Prostate gland (tissue), 2 donors: Measurements from ENCODE around the gene TLK2. TPM values are rescaled to one million over a fixed set of nuclear protein-coding genes. Genes with fewer than 3 reads are reported as not detected.

Experiments used
- DNase-seq: peaks from one replicate; pipeline ENCODE4 v3.0.0-alpha.2; 2019; ENCODE audit warnings: low spot score
- H3K27ac ChIP-seq, 2 donors: fragments of 200-600 bp; sonication (generic); 2 replicates each; pipeline ENCODE4 v1.5.1; 2017 to 2019
- H3K27me3 ChIP-seq: fragments of 200-600 bp; sonication (generic); replicated peaks from 2 replicates; pipeline ENCODE4 v1.5.1; 2019; ENCODE audit not compliant: insufficient read depth
- H3K36me3 ChIP-seq, 2 donors: fragments of 200-600 bp; sonication (generic); 1 replicate in 1 of 2; 2 replicates in 1 of 2; pipeline versions ENCODE4 v1.5.1 to v1.8.1; 2017 to 2019
- H3K4me1 ChIP-seq: fragments of 200-600 bp; sonication (generic); replicated peaks from 2 replicates; pipeline ENCODE4 v1.5.1; 2019
- H3K4me3 ChIP-seq, 2 donors: fragments of 200-600 bp; sonication (generic); 2 replicates each; pipeline ENCODE4 v1.5.1; 2017 to 2019
- H3K9me3 ChIP-seq: fragments of 200-600 bp; sonication (generic); 2 replicates; pipeline ENCODE4 v1.5.1; 2017
- CTCF ChIP-seq, 4 experiments: fragments of 200-600 bp in 2 of 4; fragments of 450-650 bp in 2 of 4; sonication (generic) in 2 of 4; IDR thresholded peaks; 1 replicate in 3 of 4; 2 replicates in 1 of 4; pipeline ENCODE4 v1.5.1; 2016 to 2019; ENCODE audit warnings: antibody characterized with exemption in 4 of 4, mild to moderate bottlenecking in 2 of 4, moderate library complexity in 2 of 4
- POLR2A ChIP-seq: fragments of 450-650 bp; IDR thresholded peaks from one replicate; pipeline ENCODE4 v1.6.1; 2016; ENCODE audit warnings: antibody characterized with exemption, mild to moderate bottlenecking
- POLR2AphosphoS5 ChIP-seq: sonication (generic); formaldehyde crosslinking; IDR thresholded peaks from one replicate; pipeline ENCODE4 v1.6.1; 2017; ENCODE audit warnings: antibody characterized with exemption
- WGBS: methylation state at CpG from one replicate; pipeline ENCODE4 v1.1.5; 2018; 5-methylcytosine and 5-hydroxymethylcytosine counted together
- intact Hi-C: fragments of 100-400 bp; cut with DNase I; formaldehyde crosslinking; loops from one replicate; pipeline ENCODE4 v1.14.2; 2022
- total RNA-seq, 2 donors: library from RNA; depleted of rRNA; stranded (reverse); fragments of >200 nt; gene quantifications; one replicate each; pipeline ENCODE4 v1.1.0, GENCODE V29; 2016

The TLK2 gene
- total RNA-seq, 2 donors from 2014 or later, result 24.1 to 47.6 TPM

GRCh38 chr17:62578757-62579487, 100.3 kb downstream of the TLK2 start:
- WGBS, result 87% methylated on average over 2 of the region's 2 CpGs
- Histone ChIP-seq H3K27ac (no peak overlapping the region), H3K4me1 (no peaks in the 10 kb centered on the region), H3K9me3 (no peaks in the 10 kb centered on the region), H3K27me3 (no peaks in the 10 kb centered on the region), H3K36me3 (no peaks in the 10 kb centered on the region), H3K4me3 (no peak overlapping the region)
- DNase-seq, result no peak
- intact Hi-C loops, result no loop called here
- TF ChIP-seq CTCF (IDR thresholded peaks at IDR 0.05) (no peak), POLR2A (no peak), POLR2AphosphoS5 (no peak)

- Histone ChIP-seq H3K27me3 (no peaks in the 10 kb centered on the region), H3K4me1 (no peaks in the 10 kb centered on the region), H3K4me3 (no peak overlapping the region), H3K9me3 (no peaks in the 10 kb centered on the region), H3K36me3 (no peaks in the 10 kb centered on the region), H3K27ac (no peak overlapping the region)
- 91% methylated on average over 2 of the region's 2 CpGs for WGBS
- no peak for TF ChIP-seq CTCF (IDR thresholded peaks at IDR 0.05)
- no peak for TF ChIP-seq POLR2A
- no peak for TF ChIP-seq POLR2AphosphoS5
- no peak for DNase-seq
- intact Hi-C loops, result no loop called here
Observed at GRCh38 chr17:62580947-62581346, 102.3 kb downstream of the TLK2 start.

DNA sequence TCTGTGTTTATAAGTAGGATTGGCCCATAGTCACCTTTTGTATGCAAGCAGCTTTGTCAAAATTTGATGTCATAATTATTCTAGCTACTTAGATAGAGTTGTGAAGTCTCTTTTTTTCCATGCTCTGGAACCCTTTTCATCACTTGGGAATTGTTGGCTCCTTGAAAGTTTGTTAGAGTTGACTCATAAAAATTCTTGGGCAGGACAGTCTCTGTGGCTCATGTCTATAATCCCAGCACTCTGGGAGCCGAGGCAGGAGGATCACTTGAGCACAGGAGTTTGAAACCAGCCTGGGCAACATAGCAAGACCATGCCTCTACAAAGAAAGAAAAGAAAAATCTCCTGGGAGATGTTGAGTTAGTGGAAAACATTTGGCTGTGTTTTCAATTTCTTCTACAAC, 103.1 kb downstream of the TLK2 start:
- Histone ChIP-seq H3K27ac (no peak overlapping the region), H3K4me1 (no peaks in the 10 kb centered on the region), H3K27me3 (no peaks in the 10 kb centered on the region), H3K4me3 (no peak overlapping the region), H3K9me3 (no peaks in the 10 kb centered on the region), H3K36me3 (no peaks in the 10 kb centered on the region)
- intact Hi-C loops, result no loop called here
- DNase-seq, result no peak
- WGBS, result 16% methylated on average over 1 of the region's 1 CpG
- TF ChIP-seq POLR2A, result no peak
- TF ChIP-seq POLR2AphosphoS5, result no peak
- no peak for TF ChIP-seq CTCF (IDR thresholded peaks at IDR 0.05)

DNA sequence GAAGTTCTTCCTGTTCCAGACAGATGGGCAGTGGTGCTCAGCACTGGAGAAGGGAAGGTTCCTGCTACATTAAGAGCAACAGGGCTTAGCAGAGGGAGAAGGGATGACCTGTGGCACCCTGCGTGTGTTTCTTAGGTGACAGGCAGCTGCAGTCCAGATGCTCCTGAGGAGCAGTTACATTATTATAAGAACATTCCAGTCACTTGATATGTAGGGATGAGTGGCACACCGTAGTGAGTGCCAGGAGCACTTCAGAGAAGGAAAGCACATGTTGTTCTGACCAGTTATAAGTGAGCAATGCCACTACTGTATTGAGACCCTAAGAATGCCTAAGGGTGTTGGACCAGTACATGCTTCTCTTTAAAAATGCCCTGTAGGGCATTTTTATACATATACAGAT, 108.9 kb downstream of the TLK2 start:
- Histone ChIP-seq H3K9me3 (no peaks in the 10 kb centered on the region), H3K4me1 (no peaks in the 10 kb centered on the region), H3K27ac (no peak overlapping the region), H3K36me3 (no peaks in the 10 kb centered on the region), H3K27me3 (no peaks in the 10 kb centered on the region), H3K4me3 (no peak overlapping the region)
- DNase-seq, result no peak
- intact Hi-C loops, result no loop called here
- WGBS, result 65% methylated on average over 2 of the region's 2 CpGs
- TF ChIP-seq POLR2AphosphoS5 (no peak), CTCF (IDR thresholded peaks at IDR 0.05) (no peak), POLR2A (no peak)

- Histone ChIP-seq H3K9me3 (no peaks in the 10 kb centered on the region), H3K4me1 (no peaks in the 10 kb centered on the region), H3K36me3 (no peaks in the 10 kb centered on the region), H3K27me3 (no peaks in the 10 kb centered on the region), H3K4me3 (no peak overlapping the region), H3K27ac (no peak overlapping the region)
- WGBS, result 83% methylated on average over 7 of the region's 7 CpGs
- intact Hi-C loops, result no loop called here
- TF ChIP-seq POLR2A (no peak), CTCF (IDR thresholded peaks at IDR 0.05) (no peak), POLR2AphosphoS5 (no peak)
- DNase-seq, result no peak
Observed at GRCh38 chr17:62588109-62588508, 109.5 kb downstream of the TLK2 start.
